Endothelial cell (in vitro differentiated cells): ENCODE measurements around the gene ANKS3. TPM values are rescaled to one million over a fixed set of nuclear protein-coding genes. Genes with fewer than 3 reads are reported as not detected.

ENCODE experiments used
- DNase-seq: peaks from one replicate; pipeline ENCODE4 v3.0.0; 2021; ENCODE audit warnings: low spot score
- H3K27ac Mint-ChIP-seq: one replicate; pipeline ENCODE4 v1.8.0; 2021; ENCODE audit warnings: mixed read lengths, inconsistent platforms; ENCODE audit not compliant: unreplicated experiment
- H3K27me3 Mint-ChIP-seq: one replicate; pipeline ENCODE4 v1.8.0; 2021; ENCODE audit warnings: mild to moderate bottlenecking, moderate library complexity, mixed read lengths, inconsistent platforms; ENCODE audit not compliant: unreplicated experiment
- H3K36me3 Mint-ChIP-seq: one replicate; pipeline ENCODE4 v1.8.0; 2021; ENCODE audit warnings: mild to moderate bottlenecking, low read depth, mixed read lengths, inconsistent platforms; ENCODE audit not compliant: unreplicated experiment
- H3K4me1 Mint-ChIP-seq: one replicate; pipeline ENCODE4 v1.8.0; 2021; ENCODE audit warnings: mild to moderate bottlenecking, mixed read lengths, inconsistent platforms; ENCODE audit not compliant: unreplicated experiment
- H3K4me3 Mint-ChIP-seq: one replicate; pipeline ENCODE4 v1.8.0; 2021; ENCODE audit warnings: mild to moderate bottlenecking, mixed read lengths, inconsistent platforms; ENCODE audit not compliant: unreplicated experiment
- H3K9me3 Mint-ChIP-seq: one replicate; pipeline ENCODE4 v1.8.0; 2021; ENCODE audit warnings: mixed read lengths, inconsistent platforms; ENCODE audit not compliant: unreplicated experiment
- total RNA-seq: library from RNA; stranded (reverse); fragmentation: NEBNext Ultra II Directional; extraction: Animal tissue kit (Norgen Biotek cat#: 25700); gene quantifications from one replicate; pipeline ENCODE4 v1.2.1, GENCODE V29; 2021; ENCODE audit not compliant: unreplicated experiment
- TF ChIP-seq, protein P1 (sequence below): fragments of 200-600 bp; sonication (generic); IDR thresholded peaks from one replicate; pipeline ENCODE4 v1.5.0; 2021; ENCODE audit warnings: antibody characterized with exemption; ENCODE audit not compliant: unreplicated experiment

The ANKS3 gene
- total RNA-seq, 1 donor from 2014 or later = 15.6 TPM

- TF ChIP-seq, protein P1, sequence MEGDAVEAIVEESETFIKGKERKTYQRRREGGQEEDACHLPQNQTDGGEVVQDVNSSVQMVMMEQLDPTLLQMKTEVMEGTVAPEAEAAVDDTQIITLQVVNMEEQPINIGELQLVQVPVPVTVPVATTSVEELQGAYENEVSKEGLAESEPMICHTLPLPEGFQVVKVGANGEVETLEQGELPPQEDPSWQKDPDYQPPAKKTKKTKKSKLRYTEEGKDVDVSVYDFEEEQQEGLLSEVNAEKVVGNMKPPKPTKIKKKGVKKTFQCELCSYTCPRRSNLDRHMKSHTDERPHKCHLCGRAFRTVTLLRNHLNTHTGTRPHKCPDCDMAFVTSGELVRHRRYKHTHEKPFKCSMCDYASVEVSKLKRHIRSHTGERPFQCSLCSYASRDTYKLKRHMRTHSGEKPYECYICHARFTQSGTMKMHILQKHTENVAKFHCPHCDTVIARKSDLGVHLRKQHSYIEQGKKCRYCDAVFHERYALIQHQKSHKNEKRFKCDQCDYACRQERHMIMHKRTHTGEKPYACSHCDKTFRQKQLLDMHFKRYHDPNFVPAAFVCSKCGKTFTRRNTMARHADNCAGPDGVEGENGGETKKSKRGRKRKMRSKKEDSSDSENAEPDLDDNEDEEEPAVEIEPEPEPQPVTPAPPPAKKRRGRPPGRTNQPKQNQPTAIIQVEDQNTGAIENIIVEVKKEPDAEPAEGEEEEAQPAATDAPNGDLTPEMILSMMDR = no peak
- peak overlapping the region; percentile 83 for H3K27ac Mint-ChIP-seq
- DNase-seq = no peak
Observed at GRCh38 chr16:4660454-4661007, 73.5 kb downstream of the ANKS3 start.

DNA sequence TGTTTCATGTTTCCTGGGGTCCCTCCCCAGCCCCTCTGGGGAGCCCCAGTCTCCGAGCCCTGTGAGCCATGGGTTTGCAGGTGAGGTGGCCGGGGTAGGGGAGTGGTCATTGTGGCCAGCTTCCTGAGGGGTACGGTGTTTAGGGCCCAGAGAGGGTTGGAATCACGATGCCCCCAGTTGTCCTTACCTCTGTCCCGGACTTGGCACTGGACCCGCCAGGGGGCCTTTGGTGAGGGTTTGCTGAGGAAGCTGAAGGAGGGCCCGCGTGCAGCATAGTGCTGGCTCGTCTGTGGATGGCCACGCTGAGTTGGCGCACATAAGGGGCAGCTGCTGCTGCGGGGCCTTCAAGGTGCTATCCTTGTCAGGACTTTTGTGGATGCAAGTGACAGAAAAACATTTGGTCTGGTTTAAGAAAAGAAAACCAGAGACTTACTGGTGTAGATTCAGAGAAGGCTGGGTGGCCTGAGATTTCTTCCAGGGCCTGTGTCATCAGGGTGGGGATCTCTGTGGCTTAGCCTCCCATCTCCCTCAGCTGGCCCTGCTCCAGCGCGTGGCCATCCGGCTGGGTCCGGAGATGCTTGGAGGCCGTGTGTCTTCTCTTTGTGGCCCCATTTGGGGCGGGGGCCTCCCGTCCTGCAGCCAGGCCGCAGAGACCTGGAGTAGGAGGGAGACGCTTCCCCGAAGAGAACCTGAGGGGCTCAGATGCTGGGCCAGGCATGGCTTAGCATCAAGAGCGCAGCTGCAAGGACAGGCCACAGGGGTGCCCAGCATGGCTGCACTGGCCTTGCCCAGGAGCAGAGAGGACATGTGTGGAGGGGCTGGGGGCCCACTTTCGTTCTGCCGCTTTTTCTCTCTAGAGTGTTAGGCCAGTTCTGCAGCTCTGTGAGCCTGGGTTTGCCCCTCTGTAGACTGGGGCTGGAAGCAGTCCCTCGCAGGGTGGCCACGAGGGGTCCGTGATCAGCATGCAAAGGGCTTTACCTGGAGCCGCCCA lies 74.4 kb downstream of the ANKS3 start:
- no peak for DNase-seq
- H3K4me1 Mint-ChIP-seq = peaks cover 8% of the 10 kb centered on the region
- H3K4me3 Mint-ChIP-seq = peak overlapping the region; percentile 57
- H3K36me3 Mint-ChIP-seq = peaks cover 29% of the 10 kb centered on the region
- TF ChIP-seq, protein P1 = no peak
- no peaks in the 10 kb centered on the region for H3K9me3 Mint-ChIP-seq
- H3K27ac Mint-ChIP-seq = no peak overlapping the region
- H3K27me3 Mint-ChIP-seq = peaks cover 3% of the 10 kb centered on the region

More at GRCh38 chr16:4660454-4661007, 73.5 kb downstream of the ANKS3 start:
- Mint-ChIP-seq H3K27me3 (peaks cover 3% of the 10 kb centered on the region), H3K9me3 (no peaks in the 10 kb centered on the region), H3K4me3 (peak overlapping the region; percentile 65), H3K4me1 (peaks cover 9% of the 10 kb centered on the region), H3K36me3 (peaks cover 28% of the 10 kb centered on the region)

GRCh38 chr16:4656695-4657686 lies 77.1 kb downstream of the ANKS3 start:
- peaks cover 26% of the 10 kb centered on the region for H3K36me3 Mint-ChIP-seq
- H3K4me1 Mint-ChIP-seq = no peaks in the 10 kb centered on the region
- no peak for DNase-seq
- H3K27me3 Mint-ChIP-seq = peaks cover 1% of the 10 kb centered on the region
- no peak overlapping the region for H3K27ac Mint-ChIP-seq
- no peak overlapping the region for H3K4me3 Mint-ChIP-seq
- TF ChIP-seq, protein P1 = no peak
- H3K9me3 Mint-ChIP-seq = no peaks in the 10 kb centered on the region

GRCh38 chr16:4656221-4656620 lies 77.8 kb downstream of the ANKS3 start:
- peaks cover 1% of the 10 kb centered on the region for H3K27me3 Mint-ChIP-seq
- no peak overlapping the region for H3K27ac Mint-ChIP-seq
- no peaks in the 10 kb centered on the region for H3K9me3 Mint-ChIP-seq
- H3K4me3 Mint-ChIP-seq = no peak overlapping the region
- TF ChIP-seq, protein P1 = no peak
- H3K36me3 Mint-ChIP-seq = peaks cover 24% of the 10 kb centered on the region
- H3K4me1 Mint-ChIP-seq = no peaks in the 10 kb centered on the region
- DNase-seq = no peak
